Mesenchymal stem cell (in vitro differentiated cells and primary cell): ENCODE results near the gene CD86. TPM values are rescaled to one million over a fixed set of nuclear protein-coding genes. Genes with fewer than 3 reads are reported as not detected.

ENCODE experiments used
- DNase-seq: peaks from one replicate; pipeline ENCODE4 v3.0.0-alpha.2; 2013
- H2AFZ ChIP-seq: one replicate; pipeline ENCODE4 v1.6.1; 2013; ENCODE audit warnings: low read depth, mild to moderate bottlenecking, control low read depth, inconsistent platforms, low read length, moderate library complexity
- H2AK5ac ChIP-seq: 2 replicates; pipeline ENCODE4 v1.6.1; 2013; ENCODE audit warnings: low read length, moderate library complexity, mild to moderate bottlenecking, inconsistent platforms; ENCODE audit not compliant: severe bottlenecking
- H2BK120ac ChIP-seq: one replicate; pipeline ENCODE4 v1.6.1; 2013; ENCODE audit warnings: low read depth, mild to moderate bottlenecking, inconsistent platforms, low read length, moderate library complexity
- H2BK12ac ChIP-seq, 2 experiments: one replicate each; pipeline ENCODE4 v1.6.1; 2013; ENCODE audit warnings: inconsistent platforms in 2 of 2, low read length in 2 of 2, mild to moderate bottlenecking in 2 of 2, moderate library complexity in 2 of 2, control low read depth in 1 of 2
- H2BK15ac ChIP-seq: one replicate; pipeline ENCODE4 v1.6.1; 2013; ENCODE audit warnings: mild to moderate bottlenecking, low read depth, inconsistent platforms; ENCODE audit not compliant: poor library complexity, severe bottlenecking
- H2BK5ac ChIP-seq: 2 replicates; pipeline ENCODE4 v1.6.1; 2013; ENCODE audit warnings: low read depth, mild to moderate bottlenecking, low read length, control low read depth, inconsistent platforms; ENCODE audit not compliant: poor library complexity, severe bottlenecking
- H3K14ac ChIP-seq, 2 experiments: one replicate each; pipeline ENCODE4 v1.6.1; 2013; ENCODE audit warnings: inconsistent platforms in 2 of 2, low read length in 2 of 2, control low read depth in 1 of 2, mild to moderate bottlenecking in 1 of 2, moderate library complexity in 1 of 2
- H3K18ac ChIP-seq, 2 experiments: one replicate each; pipeline ENCODE4 v1.6.1; 2013; ENCODE audit warnings: inconsistent platforms in 2 of 2, low read length in 2 of 2, control low read depth in 1 of 2, low read depth in 1 of 2, mild to moderate bottlenecking in 1 of 2
- H3K23ac ChIP-seq, 2 experiments: one replicate each; pipeline ENCODE4 v1.6.1; 2013; ENCODE audit warnings: inconsistent platforms in 2 of 2, low read length in 2 of 2, mild to moderate bottlenecking in 2 of 2, moderate library complexity in 2 of 2, control low read depth in 1 of 2
- H3K27ac ChIP-seq: 2 replicates; pipeline ENCODE4 v1.5.1; 2013; ENCODE audit warnings: mild to moderate bottlenecking, moderate library complexity, low read length, control low read depth, inconsistent platforms; ENCODE audit not compliant: poor library complexity, severe bottlenecking
- H3K27me3 ChIP-seq, 2 experiments: 2 replicates each; pipeline versions ENCODE4 v1.6.1 to v1.7.0; 2013; ENCODE audit warnings: low read length in 2 of 2, mild to moderate bottlenecking in 2 of 2, moderate library complexity in 2 of 2, control low read depth in 1 of 2, inconsistent platforms in 1 of 2; ENCODE audit not compliant: control insufficient read depth in 1 of 2, insufficient read depth in 1 of 2
- H3K36me3 ChIP-seq, 2 experiments: 2 replicates each; pipeline versions ENCODE4 v1.6.1 to v1.7.0; 2013; ENCODE audit warnings: low read length in 2 of 2, control low read depth in 1 of 2, inconsistent platforms in 1 of 2, low read depth in 1 of 2, mild to moderate bottlenecking in 1 of 2; ENCODE audit not compliant: insufficient read depth in 2 of 2, control insufficient read depth in 1 of 2
- H3K4ac ChIP-seq, 2 experiments: one replicate each; pipeline ENCODE4 v1.6.1; 2013; ENCODE audit warnings: inconsistent platforms in 2 of 2, low read length in 2 of 2, mild to moderate bottlenecking in 2 of 2, moderate library complexity in 2 of 2, control low read depth in 1 of 2, low read depth in 1 of 2
- H3K4me1 ChIP-seq: 2 replicates; pipeline ENCODE4 v1.6.1; 2013; ENCODE audit warnings: low read depth, low read length, control low read depth; ENCODE audit not compliant: control insufficient read depth, insufficient read depth
- H3K4me2 ChIP-seq: 2 replicates; pipeline ENCODE4 v1.6.1; 2013; ENCODE audit warnings: low read length, mild to moderate bottlenecking, inconsistent platforms; ENCODE audit not compliant: poor library complexity, severe bottlenecking
- H3K4me3 ChIP-seq, 2 experiments: 2 replicates each; pipeline versions ENCODE4 v1.5.1 to v1.7.0; 2013; ENCODE audit warnings: low read length in 2 of 2, mild to moderate bottlenecking in 2 of 2, control low read depth in 1 of 2, low read depth in 1 of 2; ENCODE audit not compliant: insufficient read depth in 1 of 2
- H3K79me1 ChIP-seq: replicated peaks from 2 replicates; pipeline ENCODE4 v1.6.1; 2013; ENCODE audit warnings: mild to moderate bottlenecking, control low read depth, low read length, inconsistent platforms; ENCODE audit not compliant: poor library complexity, severe bottlenecking
- H3K9ac ChIP-seq: 2 replicates; pipeline ENCODE4 v1.7.0; 2013; ENCODE audit warnings: mild to moderate bottlenecking, low read length, moderate library complexity
- H3K9me3 ChIP-seq: 2 replicates; pipeline ENCODE4 v1.7.0; 2013; ENCODE audit warnings: mild to moderate bottlenecking, low read length; ENCODE audit not compliant: control insufficient read depth
- H4K8ac ChIP-seq: one replicate; pipeline ENCODE4 v1.6.1; 2013; ENCODE audit warnings: inconsistent platforms, mild to moderate bottlenecking, low read length, moderate library complexity
- H4K91ac ChIP-seq: one replicate; pipeline ENCODE4 v1.6.1; 2013; ENCODE audit warnings: mild to moderate bottlenecking, low read length, inconsistent platforms
- WGBS: methylation state at CpG from one replicate; pipeline ENCODE4 v1.1.7; 2013; ENCODE audit warnings: mixed read lengths; 5-methylcytosine and 5-hydroxymethylcytosine counted together
- small RNA-seq: library from polyadenylated mRNA; stranded (forward); fragments of <200 nt; extraction: miRNeasy Mini kit (QIAGEN cat#:217004); gene quantifications from one replicate; pipeline ENCODE3, GENCODE V24; 2013; ENCODE audit warnings: low read depth

Gene CD86

DNA sequence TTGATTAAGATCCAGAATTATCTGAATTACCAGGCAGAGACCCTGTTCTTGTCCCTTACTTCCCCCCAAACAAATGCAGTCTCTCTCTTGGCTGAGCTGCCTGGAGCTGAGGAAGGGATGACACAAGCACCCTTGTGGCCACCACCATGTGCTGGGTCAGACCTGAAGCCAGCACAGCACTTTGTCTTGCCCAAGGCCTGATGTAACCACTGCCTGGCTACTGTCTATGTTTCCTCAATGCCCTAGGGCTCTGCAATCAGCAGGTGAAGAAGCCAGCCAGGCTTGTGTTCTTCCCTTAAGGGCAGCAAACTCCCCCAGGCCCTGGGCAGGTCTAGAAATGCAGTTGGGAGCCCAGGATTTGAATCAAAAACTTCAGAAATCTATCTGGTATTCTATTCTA is 112.5 kb downstream of the CD86 start:
- Histone ChIP-seq H3K79me1 (no peaks in the 10 kb centered on the region), H3K23ac (no peak overlapping the region), H2AFZ (no peak overlapping the region), H3K9ac (no peak overlapping the region), H2BK15ac (no peak overlapping the region), H2AK5ac (no peak overlapping the region), H3K27ac (no peak overlapping the region), H4K8ac (no peak overlapping the region), H3K14ac (no peak overlapping the region), H2BK120ac (no peak overlapping the region), H3K27me3 (no peaks in the 10 kb centered on the region), H3K4me1 (no peaks in the 10 kb centered on the region), H3K9me3 (peaks cover 15% of the 10 kb centered on the region), H3K4me3 (no peak overlapping the region), H4K91ac (no peak overlapping the region), H2BK12ac (no peak overlapping the region), H3K4me2 (no peak overlapping the region), H3K4ac (no peak overlapping the region), H3K36me3 (no peaks in the 10 kb centered on the region), H3K18ac (no peak overlapping the region), H2BK5ac (no peak overlapping the region)
- DNase-seq, result no peak

- Histone ChIP-seq H3K4ac (no peak overlapping the region), H3K36me3 (no peaks in the 10 kb centered on the region), H3K18ac (no peak overlapping the region), H2AFZ (no peak overlapping the region), H3K4me2 (no peak overlapping the region), H2BK12ac (no peak overlapping the region), H3K27ac (no peak overlapping the region), H2AK5ac (no peak overlapping the region), H3K9me3 (peaks cover 17% of the 10 kb centered on the region), H3K23ac (no peak overlapping the region), H3K14ac (no peak overlapping the region), H4K91ac (no peak overlapping the region), H2BK5ac (no peak overlapping the region), H2BK15ac (no peak overlapping the region), H3K27me3 (no peaks in the 10 kb centered on the region), H3K4me3 (no peak overlapping the region), H4K8ac (no peak overlapping the region), H3K4me1 (no peaks in the 10 kb centered on the region), H3K79me1 (no peaks in the 10 kb centered on the region), H3K9ac (no peak overlapping the region), H2BK120ac (no peak overlapping the region)
- DNase-seq, result no peak
- 55% methylated on average over 3 of the region's 3 CpGs for WGBS
Measured at GRCh38 chr3:122168044-122168443, 112.9 kb downstream of the CD86 start.

DNA sequence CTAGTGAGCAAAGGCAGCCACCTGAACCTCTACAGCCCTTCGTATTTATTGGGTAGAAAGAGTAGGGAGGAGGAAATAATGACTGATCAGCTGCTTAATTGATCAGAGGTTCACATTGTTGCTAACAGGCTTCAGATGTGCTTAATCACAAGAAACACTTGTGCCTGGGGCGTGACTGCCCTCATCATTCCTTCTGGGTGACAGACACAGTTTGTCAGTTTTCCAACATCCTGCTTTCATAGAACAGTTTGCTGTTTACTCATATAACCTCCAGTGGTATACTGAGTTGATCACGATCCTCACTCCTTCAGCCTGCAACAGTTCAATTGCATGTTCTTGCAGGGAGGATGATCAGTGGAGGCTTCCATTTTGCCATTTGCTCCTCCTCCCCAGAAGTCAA is 114.7 kb downstream of the CD86 start:
- Histone ChIP-seq H3K4me2 (no peak overlapping the region), H3K18ac (no peak overlapping the region), H3K23ac (no peak overlapping the region), H3K9me3 (peaks cover 26% of the 10 kb centered on the region), H3K4ac (no peak overlapping the region), H3K9ac (no peak overlapping the region), H4K91ac (no peak overlapping the region), H2AK5ac (no peak overlapping the region), H3K27me3 (no peaks in the 10 kb centered on the region), H3K36me3 (no peaks in the 10 kb centered on the region), H2BK12ac (no peak overlapping the region), H4K8ac (no peak overlapping the region), H3K79me1 (no peaks in the 10 kb centered on the region), H3K4me1 (no peaks in the 10 kb centered on the region), H3K14ac (no peak overlapping the region), H2BK5ac (no peak overlapping the region), H3K4me3 (no peak overlapping the region), H3K27ac (no peak overlapping the region), H2AFZ (no peak overlapping the region), H2BK15ac (no peak overlapping the region), H2BK120ac (no peak overlapping the region)
- no peak for DNase-seq
- 74% methylated on average over 2 of the region's 3 CpGs for WGBS

Small RNA genes lying within 50 kb of the gene (small RNA-seq; reads per million reads assigned to genes)
- not detected for gene RF00019
